Measurements from ENCODE around the gene CST3.
"Not testable (repeated sequence)": the region's sequence is repeated elsewhere in the genome, so short reads cannot be mapped to it uniquely, and the experiment has no call there.

CST3 gene

GRCh38 chr20:23631981-23632710 lies 5.6 kb downstream of the CST3 start:
- peak overlapping the region in 3 of 21 experiments; percentile 22 to 41 (median 28) for H3K27ac ChIP-seq
- no peak overlapping the region for H3K4me3 ChIP-seq

GRCh38 chr20:23631226-23631822 lies 6.4 kb downstream of the CST3 start:
- Histone ChIP-seq H3K4me3 (no peak overlapping the region), H3K27ac (peak overlapping the region in 3 of 21 experiments; percentile 5 to 28 (median 6))

- Histone ChIP-seq H3K4me3 (no peak overlapping the region), H3K27ac (peak overlapping the region in 6 of 21 experiments; percentile 0 to 70 (median 45))
Measured at GRCh38 chr20:23630392-23630849, 7.3 kb downstream of the CST3 start.

- Histone ChIP-seq H3K4me3 (no peak overlapping the region), H3K27ac (peak overlapping the region in 11 of 21 experiments; percentile 0 to 70 (median 50))
Measured at GRCh38 chr20:23629542-23630391, 8.0 kb downstream of the CST3 start.

- Histone ChIP-seq H3K27ac (peak overlapping the region in 10 of 21 experiments; percentile 8 to 70 (median 54)), H3K4me3 (no peak overlapping the region)
Measured at GRCh38 chr20:23629017-23629541, 8.7 kb downstream of the CST3 start.

GRCh38 chr20:23628402-23629016 lies 9.2 kb downstream of the CST3 start:
- Histone ChIP-seq H3K4me3 (no peak overlapping the region), H3K27ac (peak overlapping the region in 7 of 21 experiments; percentile 8 to 70 (median 56))

GRCh38 chr20:23627501-23627900 lies 10.3 kb downstream of the CST3 start:
- Histone ChIP-seq H3K27ac (no peak overlapping the region), H3K4me3 (no peak overlapping the region)

- no peak overlapping the region for H3K4me3 ChIP-seq
- H3K27ac ChIP-seq, result no peak overlapping the region
Measured at GRCh38 chr20:23626040-23626620, 11.6 kb downstream of the CST3 start.

- H3K27ac ChIP-seq, result no peak overlapping the region
Measured at GRCh38 chr20:23625236-23625964, 12.4 kb downstream of the CST3 start.

GRCh38 chr20:23624324-23624691 lies 13.4 kb downstream of the CST3 start:
- H3K27ac ChIP-seq, result peak overlapping the region in 9 of 21 experiments; percentile 18 to 91 (median 62)
- H3K4me3 ChIP-seq, result no peak overlapping the region

More at GRCh38 chr20:23625236-23625964, 12.4 kb downstream of the CST3 start:
- no peak overlapping the region for H3K4me3 ChIP-seq

- H3K4me3 ChIP-seq, result no peak overlapping the region
- H3K27ac ChIP-seq, result peak overlapping the region in 13 of 21 experiments; percentile 11 to 91 (median 52)
Measured at GRCh38 chr20:23623666-23624323, 14.0 kb downstream of the CST3 start.

GRCh38 chr20:23622839-23623343 lies 14.9 kb downstream of the CST3 start:
- H3K4me3 ChIP-seq, result peak overlapping the region in 1 of 7 experiments; percentile 17
- H3K27ac ChIP-seq, result peak overlapping the region in 20 of 21 experiments; percentile 13 to 91 (median 61)

GRCh38 chr20:23622401-23622800 lies 15.4 kb downstream of the CST3 start:
- H3K4me3 ChIP-seq, result not testable (repeated sequence)
- peak overlapping the region in 16 of 21 experiments; percentile 34 to 91 (median 61) for H3K27ac ChIP-seq

GRCh38 chr20:23620670-23621386 lies 16.9 kb downstream of the CST3 start:
- not testable (repeated sequence) for H3K4me3 ChIP-seq, H3K27ac ChIP-seq

GRCh38 chr20:23614163-23614562 lies 23.6 kb downstream of the CST3 start:
- no peak overlapping the region for H3K4me3 ChIP-seq
- peak overlapping the region in 1 of 21 experiments; percentile 21 for H3K27ac ChIP-seq

GRCh38 chr20:23613676-23614075 lies 24.1 kb downstream of the CST3 start:
- Histone ChIP-seq H3K4me3 (no peak overlapping the region), H3K27ac (peak overlapping the region in 2 of 21 experiments; percentile 21 to 35)

GRCh38 chr20:23612396-23612795 lies 25.4 kb downstream of the CST3 start:
- no peak overlapping the region for H3K27ac ChIP-seq

More at GRCh38 chr20:23612396-23612795, 25.4 kb downstream of the CST3 start:
- H3K4me3 ChIP-seq, result no peak overlapping the region
